Stimulated activated CD4-positive, alpha-beta T cell treated with anti-CD3 and anti-CD28 coated beads, Interleukin-1b, Interleukin-23, amount 100 ng/mL, for 24 hours (primary cell): Measurements from ENCODE around the gene TSPAN18.

Experiments used
- DNase-seq, 4 experiments: peaks; one replicate each; pipeline ENCODE4 v3.0.0-alpha.2; 2020; ENCODE audit warnings: low read depth in 4 of 4, low spot score in 1 of 4

The TSPAN18 gene

GRCh38 chr11:44737245-44738085 lies 10.7 kb downstream of the TSPAN18 start:
- DNase-seq, result no peak

- no peak for DNase-seq
Measured at GRCh38 chr11:44738791-44739190, 12.0 kb downstream of the TSPAN18 start.

GRCh38 chr11:44740967-44741366 lies 14.2 kb downstream of the TSPAN18 start:
- DNase-seq, result no peak

GRCh38 chr11:44741976-44742375 lies 15.2 kb downstream of the TSPAN18 start:
- DNase-seq, result no peak

GRCh38 chr11:44742508-44743246 lies 15.9 kb downstream of the TSPAN18 start:
- no peak for DNase-seq

- no peak for DNase-seq
Measured at GRCh38 chr11:44743326-44743725, 16.6 kb downstream of the TSPAN18 start.

GRCh38 chr11:44743959-44744557 lies 17.3 kb downstream of the TSPAN18 start:
- no peak for DNase-seq

GRCh38 chr11:44746894-44747293 lies 20.1 kb downstream of the TSPAN18 start:
- DNase-seq, result no peak

- no peak for DNase-seq
Measured at GRCh38 chr11:44747316-44747715, 20.6 kb downstream of the TSPAN18 start.

GRCh38 chr11:44747836-44748235 lies 21.1 kb downstream of the TSPAN18 start:
- DNase-seq, result no peak

- DNase-seq, result no peak
Measured at GRCh38 chr11:44748606-44749005, 21.8 kb downstream of the TSPAN18 start.

GRCh38 chr11:44749189-44749588 lies 22.4 kb downstream of the TSPAN18 start:
- DNase-seq, result no peak

- no peak for DNase-seq
Measured at GRCh38 chr11:44750551-44751465, 24.0 kb downstream of the TSPAN18 start.

- DNase-seq, result no peak
Measured at GRCh38 chr11:44752300-44752699, 25.5 kb downstream of the TSPAN18 start.

GRCh38 chr11:44752713-44753112 lies 26.0 kb downstream of the TSPAN18 start:
- DNase-seq, result no peak

- no peak for DNase-seq
Measured at GRCh38 chr11:44753961-44754645, 27.3 kb downstream of the TSPAN18 start.

GRCh38 chr11:44754876-44755555 lies 28.3 kb downstream of the TSPAN18 start:
- DNase-seq, result no peak

- no peak for DNase-seq
Measured at GRCh38 chr11:44755556-44756523, 29.1 kb downstream of the TSPAN18 start.

GRCh38 chr11:44758983-44759382 lies 32.2 kb downstream of the TSPAN18 start:
- no peak for DNase-seq
